ENCODE data around the gene PROSER2.

The PROSER2 gene

GRCh38 chr10:11804336-11804735 is 18.8 kb upstream of the PROSER2 start:
- DNase-seq (ENCODE audit: low spot score) = no peak

- DNase-seq (ENCODE audit: low spot score) = no peak
Measured at GRCh38 chr10:11805792-11806191, 17.4 kb upstream of the PROSER2 start.

- no peak for DNase-seq (ENCODE audit: low spot score)
Measured at GRCh38 chr10:11806706-11807105, 16.4 kb upstream of the PROSER2 start.

GRCh38 chr10:11808808-11809207 is 14.3 kb upstream of the PROSER2 start:
- no peak for DNase-seq (ENCODE audit: low spot score)

GRCh38 chr10:11810313-11810766 is 12.8 kb upstream of the PROSER2 start:
- DNase-seq (ENCODE audit: low spot score) = no peak

- DNase-seq (ENCODE audit: low spot score) = no peak
Measured at GRCh38 chr10:11810973-11811372, 12.2 kb upstream of the PROSER2 start.

GRCh38 chr10:11813177-11813576 is 10.0 kb upstream of the PROSER2 start:
- no peak for DNase-seq (ENCODE audit: low spot score)

GRCh38 chr10:11813855-11814567 is 9.1 kb upstream of the PROSER2 start:
- DNase-seq (ENCODE audit: low spot score) = no peak

GRCh38 chr10:11819027-11819426 is 4.1 kb upstream of the PROSER2 start:
- no peak for DNase-seq (ENCODE audit: low spot score)

GRCh38 chr10:11822026-11822756 is 965 bp upstream of the PROSER2 start:
- no peak for DNase-seq (ENCODE audit: low spot score)

GRCh38 chr10:11822809-11823121 is 391 bp upstream of the PROSER2 start:
- no peak for DNase-seq (ENCODE audit: low spot score)

- DNase-seq (ENCODE audit: low spot score) = no peak
Measured at GRCh38 chr10:11823989-11824346, 812 bp downstream of the PROSER2 start.

- DNase-seq (ENCODE audit: low spot score) = no peak
Measured at GRCh38 chr10:11824376-11824775, 1.2 kb downstream of the PROSER2 start.

- DNase-seq (ENCODE audit: low spot score) = no peak
Measured at GRCh38 chr10:11824825-11825224, 1.7 kb downstream of the PROSER2 start.

- DNase-seq (ENCODE audit: low spot score) = no peak
Measured at GRCh38 chr10:11825796-11826414, 2.7 kb downstream of the PROSER2 start.

- no peak for DNase-seq (ENCODE audit: low spot score)
Measured at GRCh38 chr10:11827006-11827405, 3.9 kb downstream of the PROSER2 start.

GRCh38 chr10:11827414-11827813 is 4.3 kb downstream of the PROSER2 start:
- DNase-seq (ENCODE audit: low spot score) = no peak

GRCh38 chr10:11828682-11829284 is 5.6 kb downstream of the PROSER2 start:
- DNase-seq (ENCODE audit: low spot score) = no peak

- DNase-seq (ENCODE audit: low spot score) = no peak
Measured at GRCh38 chr10:11830836-11831519, 7.8 kb downstream of the PROSER2 start.

GRCh38 chr10:11831520-11831951 is 8.4 kb downstream of the PROSER2 start:
- DNase-seq (ENCODE audit: low spot score) = no peak

GRCh38 chr10:11832042-11832441 is 8.9 kb downstream of the PROSER2 start:
- DNase-seq (ENCODE audit: low spot score) = no peak

GRCh38 chr10:11835061-11835460 is 11.9 kb downstream of the PROSER2 start:
- no peak for DNase-seq (ENCODE audit: low spot score)
